WTC11 (cell line): ENCODE data around the gene OLFML2B.

ENCODE experiments used
- CREB1 ChIP-seq: sonication (generic); formaldehyde crosslinking; IDR thresholded peaks from 2 replicates; pipeline ENCODE4 v1.8.0; 2023; ENCODE audit warnings: mild to moderate bottlenecking, missing genetic modification reagents
- CTCF ChIP-seq: fragments of 200-600 bp; IDR thresholded peaks from 2 replicates; pipeline ENCODE4 v1.8.0; 2022; ENCODE audit warnings: antibody characterized with exemption
- GABPB1 ChIP-seq: sonication (generic); formaldehyde crosslinking; IDR thresholded peaks from 2 replicates; pipeline ENCODE4 v1.8.1; 2023; ENCODE audit warnings: mild to moderate bottlenecking, missing genetic modification reagents
- RORB ChIP-seq: fragments of 250-450 bp; sonication (Bioruptor Pico); IDR thresholded peaks from 2 replicates; pipeline ENCODE4 v1.9.0; 2021; ENCODE audit warnings: mild to moderate bottlenecking
- SP1 ChIP-seq: sonication (generic); formaldehyde crosslinking; conservative IDR thresholded peaks from 2 replicates; pipeline ENCODE4 v1.8.1; 2022; ENCODE audit warnings: missing genetic modification reagents
- TF ChIP-seq, protein P1 (sequence below): sonication (generic); formaldehyde crosslinking; IDR thresholded peaks from 2 replicates; pipeline ENCODE4 v1.8.1; 2023; ENCODE audit warnings: mild to moderate bottlenecking, missing genetic modification reagents, borderline replicate concordance
- TF ChIP-seq, protein P2 (sequence below): fragments of 250-450 bp; sonication (Bioruptor Pico); IDR thresholded peaks from 2 replicates; pipeline ENCODE4 v1.9.0; 2021; ENCODE audit warnings: moderate library complexity, mild to moderate bottlenecking, inconsistent platforms, borderline replicate concordance

- TF ChIP-seq CTCF (no peak), GABPB1 (no peak), CREB1 (CRISPR knock-in tag) (no peak), SP1 (no peak), RORB (CRISPR knock-in tag) (no peak)
- TF ChIP-seq, protein P1, sequence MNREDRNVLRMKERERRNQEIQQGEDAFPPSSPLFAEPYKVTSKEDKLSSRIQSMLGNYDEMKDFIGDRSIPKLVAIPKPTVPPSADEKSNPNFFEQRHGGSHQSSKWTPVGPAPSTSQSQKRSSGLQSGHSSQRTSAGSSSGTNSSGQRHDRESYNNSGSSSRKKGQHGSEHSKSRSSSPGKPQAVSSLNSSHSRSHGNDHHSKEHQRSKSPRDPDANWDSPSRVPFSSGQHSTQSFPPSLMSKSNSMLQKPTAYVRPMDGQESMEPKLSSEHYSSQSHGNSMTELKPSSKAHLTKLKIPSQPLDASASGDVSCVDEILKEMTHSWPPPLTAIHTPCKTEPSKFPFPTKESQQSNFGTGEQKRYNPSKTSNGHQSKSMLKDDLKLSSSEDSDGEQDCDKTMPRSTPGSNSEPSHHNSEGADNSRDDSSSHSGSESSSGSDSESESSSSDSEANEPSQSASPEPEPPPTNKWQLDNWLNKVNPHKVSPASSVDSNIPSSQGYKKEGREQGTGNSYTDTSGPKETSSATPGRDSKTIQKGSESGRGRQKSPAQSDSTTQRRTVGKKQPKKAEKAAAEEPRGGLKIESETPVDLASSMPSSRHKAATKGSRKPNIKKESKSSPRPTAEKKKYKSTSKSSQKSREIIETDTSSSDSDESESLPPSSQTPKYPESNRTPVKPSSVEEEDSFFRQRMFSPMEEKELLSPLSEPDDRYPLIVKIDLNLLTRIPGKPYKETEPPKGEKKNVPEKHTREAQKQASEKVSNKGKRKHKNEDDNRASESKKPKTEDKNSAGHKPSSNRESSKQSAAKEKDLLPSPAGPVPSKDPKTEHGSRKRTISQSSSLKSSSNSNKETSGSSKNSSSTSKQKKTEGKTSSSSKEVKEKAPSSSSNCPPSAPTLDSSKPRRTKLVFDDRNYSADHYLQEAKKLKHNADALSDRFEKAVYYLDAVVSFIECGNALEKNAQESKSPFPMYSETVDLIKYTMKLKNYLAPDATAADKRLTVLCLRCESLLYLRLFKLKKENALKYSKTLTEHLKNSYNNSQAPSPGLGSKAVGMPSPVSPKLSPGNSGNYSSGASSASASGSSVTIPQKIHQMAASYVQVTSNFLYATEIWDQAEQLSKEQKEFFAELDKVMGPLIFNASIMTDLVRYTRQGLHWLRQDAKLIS (CRISPR knock-in tag) = no peak
- TF ChIP-seq, protein P2, sequence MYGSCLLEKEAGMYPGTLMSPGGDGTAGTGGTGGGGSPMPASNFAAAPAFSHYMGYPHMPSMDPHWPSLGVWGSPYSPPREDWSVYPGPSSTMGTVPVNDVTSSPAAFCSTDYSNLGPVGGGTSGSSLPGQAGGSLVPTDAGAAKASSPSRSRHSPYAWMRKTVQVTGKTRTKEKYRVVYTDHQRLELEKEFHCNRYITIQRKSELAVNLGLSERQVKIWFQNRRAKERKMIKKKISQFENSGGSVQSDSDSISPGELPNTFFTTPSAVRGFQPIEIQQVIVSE (CRISPR knock-in tag) = no peak
Observed at GRCh38 chr1:161981735-161982506, 41.7 kb downstream of the OLFML2B start.
